Measurements from ENCODE around the gene UFC1. TPM values are rescaled to one million over a fixed set of nuclear protein-coding genes. Genes with fewer than 3 reads are reported as not detected.

UFC1 gene
- total and polyA plus RNA-seq, 2 of the 13 experiments (the other 11 are each of a cell fraction or from before 2014, with no cell fraction given) = 72.8 to 85.2 TPM

- no peak for TF ChIP-seq ZNF75D (CRISPR knock-in tag; IDR thresholded peaks at IDR 0.05; ENCODE audit: borderline replicate concordance)
- TF ChIP-seq, protein P1, sequence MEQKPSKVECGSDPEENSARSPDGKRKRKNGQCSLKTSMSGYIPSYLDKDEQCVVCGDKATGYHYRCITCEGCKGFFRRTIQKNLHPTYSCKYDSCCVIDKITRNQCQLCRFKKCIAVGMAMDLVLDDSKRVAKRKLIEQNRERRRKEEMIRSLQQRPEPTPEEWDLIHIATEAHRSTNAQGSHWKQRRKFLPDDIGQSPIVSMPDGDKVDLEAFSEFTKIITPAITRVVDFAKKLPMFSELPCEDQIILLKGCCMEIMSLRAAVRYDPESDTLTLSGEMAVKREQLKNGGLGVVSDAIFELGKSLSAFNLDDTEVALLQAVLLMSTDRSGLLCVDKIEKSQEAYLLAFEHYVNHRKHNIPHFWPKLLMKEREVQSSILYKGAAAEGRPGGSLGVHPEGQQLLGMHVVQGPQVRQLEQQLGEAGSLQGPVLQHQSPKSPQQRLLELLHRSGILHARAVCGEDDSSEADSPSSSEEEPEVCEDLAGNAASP (CRISPR knock-in tag; IDR thresholded peaks at IDR 0.05; ENCODE audit: borderline replicate concordance) = peak; percentile 19
- TF ChIP-seq HMG20A (CRISPR knock-in tag; IDR thresholded peaks at IDR 0.05; ENCODE audit: borderline replicate concordance) = no peak
- no peak for TF ChIP-seq GZF1 (CRISPR knock-in tag; IDR thresholded peaks at IDR 0.05)
- TF ChIP-seq, protein P2, sequence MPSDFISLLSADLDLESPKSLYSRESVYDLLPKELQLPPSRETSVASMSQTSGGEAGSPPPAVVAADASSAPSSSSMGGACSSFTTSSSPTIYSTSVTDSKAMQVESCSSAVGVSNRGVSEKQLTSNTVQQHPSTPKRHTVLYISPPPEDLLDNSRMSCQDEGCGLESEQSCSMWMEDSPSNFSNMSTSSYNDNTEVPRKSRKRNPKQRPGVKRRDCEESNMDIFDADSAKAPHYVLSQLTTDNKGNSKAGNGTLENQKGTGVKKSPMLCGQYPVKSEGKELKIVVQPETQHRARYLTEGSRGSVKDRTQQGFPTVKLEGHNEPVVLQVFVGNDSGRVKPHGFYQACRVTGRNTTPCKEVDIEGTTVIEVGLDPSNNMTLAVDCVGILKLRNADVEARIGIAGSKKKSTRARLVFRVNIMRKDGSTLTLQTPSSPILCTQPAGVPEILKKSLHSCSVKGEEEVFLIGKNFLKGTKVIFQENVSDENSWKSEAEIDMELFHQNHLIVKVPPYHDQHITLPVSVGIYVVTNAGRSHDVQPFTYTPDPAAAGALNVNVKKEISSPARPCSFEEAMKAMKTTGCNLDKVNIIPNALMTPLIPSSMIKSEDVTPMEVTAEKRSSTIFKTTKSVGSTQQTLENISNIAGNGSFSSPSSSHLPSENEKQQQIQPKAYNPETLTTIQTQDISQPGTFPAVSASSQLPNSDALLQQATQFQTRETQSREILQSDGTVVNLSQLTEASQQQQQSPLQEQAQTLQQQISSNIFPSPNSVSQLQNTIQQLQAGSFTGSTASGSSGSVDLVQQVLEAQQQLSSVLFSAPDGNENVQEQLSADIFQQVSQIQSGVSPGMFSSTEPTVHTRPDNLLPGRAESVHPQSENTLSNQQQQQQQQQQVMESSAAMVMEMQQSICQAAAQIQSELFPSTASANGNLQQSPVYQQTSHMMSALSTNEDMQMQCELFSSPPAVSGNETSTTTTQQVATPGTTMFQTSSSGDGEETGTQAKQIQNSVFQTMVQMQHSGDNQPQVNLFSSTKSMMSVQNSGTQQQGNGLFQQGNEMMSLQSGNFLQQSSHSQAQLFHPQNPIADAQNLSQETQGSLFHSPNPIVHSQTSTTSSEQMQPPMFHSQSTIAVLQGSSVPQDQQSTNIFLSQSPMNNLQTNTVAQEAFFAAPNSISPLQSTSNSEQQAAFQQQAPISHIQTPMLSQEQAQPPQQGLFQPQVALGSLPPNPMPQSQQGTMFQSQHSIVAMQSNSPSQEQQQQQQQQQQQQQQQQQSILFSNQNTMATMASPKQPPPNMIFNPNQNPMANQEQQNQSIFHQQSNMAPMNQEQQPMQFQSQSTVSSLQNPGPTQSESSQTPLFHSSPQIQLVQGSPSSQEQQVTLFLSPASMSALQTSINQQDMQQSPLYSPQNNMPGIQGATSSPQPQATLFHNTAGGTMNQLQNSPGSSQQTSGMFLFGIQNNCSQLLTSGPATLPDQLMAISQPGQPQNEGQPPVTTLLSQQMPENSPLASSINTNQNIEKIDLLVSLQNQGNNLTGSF (CRISPR knock-in tag; IDR thresholded peaks at IDR 0.05) = no peak
- TF ChIP-seq ZEB1 (IDR thresholded peaks at IDR 0.05; ENCODE audit: insufficient replicate concordance, low read depth) = no peak
- TF ChIP-seq ZNF382 (CRISPR knock-in tag; IDR thresholded peaks at IDR 0.05; ENCODE audit: borderline replicate concordance) = no peak
- TF ChIP-seq, protein P3, sequence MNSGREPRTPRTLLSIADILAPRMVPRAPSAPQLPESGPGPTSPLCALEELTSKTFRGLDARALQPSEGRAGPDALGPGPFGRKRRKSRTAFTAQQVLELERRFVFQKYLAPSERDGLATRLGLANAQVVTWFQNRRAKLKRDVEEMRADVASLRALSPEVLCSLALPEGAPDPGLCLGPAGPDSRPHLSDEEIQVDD (CRISPR knock-in tag; IDR thresholded peaks at IDR 0.05; ENCODE audit: borderline replicate concordance) = no peak
- TF ChIP-seq, protein P4, sequence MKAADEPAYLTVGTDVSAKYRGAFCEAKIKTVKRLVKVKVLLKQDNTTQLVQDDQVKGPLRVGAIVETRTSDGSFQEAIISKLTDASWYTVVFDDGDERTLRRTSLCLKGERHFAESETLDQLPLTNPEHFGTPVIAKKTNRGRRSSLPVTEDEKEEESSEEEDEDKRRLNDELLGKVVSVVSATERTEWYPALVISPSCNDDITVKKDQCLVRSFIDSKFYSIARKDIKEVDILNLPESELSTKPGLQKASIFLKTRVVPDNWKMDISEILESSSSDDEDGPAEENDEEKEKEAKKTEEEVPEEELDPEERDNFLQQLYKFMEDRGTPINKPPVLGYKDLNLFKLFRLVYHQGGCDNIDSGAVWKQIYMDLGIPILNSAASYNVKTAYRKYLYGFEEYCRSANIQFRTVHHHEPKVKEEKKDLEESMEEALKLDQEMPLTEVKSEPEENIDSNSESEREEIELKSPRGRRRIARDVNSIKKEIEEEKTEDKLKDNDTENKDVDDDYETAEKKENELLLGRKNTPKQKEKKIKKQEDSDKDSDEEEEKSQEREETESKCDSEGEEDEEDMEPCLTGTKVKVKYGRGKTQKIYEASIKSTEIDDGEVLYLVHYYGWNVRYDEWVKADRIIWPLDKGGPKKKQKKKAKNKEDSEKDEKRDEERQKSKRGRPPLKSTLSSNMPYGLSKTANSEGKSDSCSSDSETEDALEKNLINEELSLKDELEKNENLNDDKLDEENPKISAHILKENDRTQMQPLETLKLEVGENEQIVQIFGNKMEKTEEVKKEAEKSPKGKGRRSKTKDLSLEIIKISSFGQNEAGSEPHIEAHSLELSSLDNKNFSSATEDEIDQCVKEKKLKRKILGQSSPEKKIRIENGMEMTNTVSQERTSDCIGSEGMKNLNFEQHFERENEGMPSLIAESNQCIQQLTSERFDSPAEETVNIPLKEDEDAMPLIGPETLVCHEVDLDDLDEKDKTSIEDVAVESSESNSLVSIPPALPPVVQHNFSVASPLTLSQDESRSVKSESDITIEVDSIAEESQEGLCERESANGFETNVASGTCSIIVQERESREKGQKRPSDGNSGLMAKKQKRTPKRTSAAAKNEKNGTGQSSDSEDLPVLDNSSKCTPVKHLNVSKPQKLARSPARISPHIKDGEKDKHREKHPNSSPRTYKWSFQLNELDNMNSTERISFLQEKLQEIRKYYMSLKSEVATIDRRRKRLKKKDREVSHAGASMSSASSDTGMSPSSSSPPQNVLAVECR (CRISPR knock-in tag; IDR thresholded peaks at IDR 0.05; ENCODE audit: borderline replicate concordance) = peak; percentile 90
- TF ChIP-seq TCF12 (IDR thresholded peaks at IDR 0.05) = no peak
- 0 out of 2 replicates have a peak, but pooled peaks have one; percentile 53 for TF ChIP-seq TCF12 (CRISPR knock-in tag; IDR thresholded peaks at IDR 0.05)
- no peak; the same call in none of the 2 replicates for TF ChIP-seq ZNF768 (CRISPR knock-in tag; IDR thresholded peaks at IDR 0.05)
- no peak for TF ChIP-seq ZFP90 (CRISPR knock-in tag; IDR thresholded peaks at IDR 0.05; ENCODE audit: borderline replicate concordance)
- TF ChIP-seq ZNF451 (CRISPR knock-in tag; IDR thresholded peaks at IDR 0.05) = no peak
- TF ChIP-seq HOXA5 (CRISPR knock-in tag; IDR thresholded peaks at IDR 0.05) = no peak
- TF ChIP-seq HNF4A (CRISPR knock-in tag; IDR thresholded peaks at IDR 0.05) = no peak; the same call in 1 of the 2 replicates
- no peak for TF ChIP-seq BATF2 (CRISPR knock-in tag; IDR thresholded peaks at IDR 0.05)
Observed at GRCh38 chr1:161177112-161177935, 23.5 kb downstream of the UFC1 start, which contains the start of gene B4GALT3 (continued).

All from HepG2 (cell line).